Fibroblast of mammary gland (primary cell): ENCODE measurements around the gene GREM1.

Source experiments
- DNase-seq: peaks from one replicate; pipeline ENCODE4 v3.0.0-alpha.2; 2010; ENCODE audit warnings: low read depth
- H3K4me3 ChIP-seq: 2 replicates; pipeline ENCODE4 v1.5.1; 2011; ENCODE audit warnings: low read depth, mild to moderate bottlenecking, low read length, moderate library complexity; ENCODE audit not compliant: control insufficient read depth
- TF ChIP-seq, protein P1 (sequence below): conservative IDR thresholded peaks from 2 replicates; pipeline ENCODE4 v1.5.1; 2011; ENCODE audit warnings: low read depth, low read length, inconsistent platforms; ENCODE audit not compliant: control insufficient read depth, insufficient read depth

Gene GREM1

DNA sequence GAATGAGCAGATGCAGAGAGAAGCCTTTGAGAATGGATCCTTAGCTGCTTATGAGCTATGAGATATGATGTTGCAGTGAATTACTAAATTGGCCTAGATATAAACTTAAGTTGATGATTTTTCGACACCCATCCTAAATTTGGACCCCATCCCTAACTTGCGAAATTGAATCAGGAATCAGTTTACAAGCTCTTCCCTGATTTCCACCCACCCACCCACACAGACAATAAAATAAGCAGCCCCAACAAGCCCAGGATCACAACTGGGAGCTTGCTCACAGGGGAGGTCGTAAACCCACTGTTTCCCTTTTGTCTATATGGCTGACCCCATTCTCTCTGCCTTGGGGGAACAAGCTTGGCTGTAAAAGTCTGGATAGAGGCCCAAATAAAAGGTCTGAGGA is 57.3 kb downstream of the GREM1 start:
- H3K4me3 ChIP-seq = no peak overlapping the region
- DNase-seq = peak; percentile 12
- TF ChIP-seq, protein P1, sequence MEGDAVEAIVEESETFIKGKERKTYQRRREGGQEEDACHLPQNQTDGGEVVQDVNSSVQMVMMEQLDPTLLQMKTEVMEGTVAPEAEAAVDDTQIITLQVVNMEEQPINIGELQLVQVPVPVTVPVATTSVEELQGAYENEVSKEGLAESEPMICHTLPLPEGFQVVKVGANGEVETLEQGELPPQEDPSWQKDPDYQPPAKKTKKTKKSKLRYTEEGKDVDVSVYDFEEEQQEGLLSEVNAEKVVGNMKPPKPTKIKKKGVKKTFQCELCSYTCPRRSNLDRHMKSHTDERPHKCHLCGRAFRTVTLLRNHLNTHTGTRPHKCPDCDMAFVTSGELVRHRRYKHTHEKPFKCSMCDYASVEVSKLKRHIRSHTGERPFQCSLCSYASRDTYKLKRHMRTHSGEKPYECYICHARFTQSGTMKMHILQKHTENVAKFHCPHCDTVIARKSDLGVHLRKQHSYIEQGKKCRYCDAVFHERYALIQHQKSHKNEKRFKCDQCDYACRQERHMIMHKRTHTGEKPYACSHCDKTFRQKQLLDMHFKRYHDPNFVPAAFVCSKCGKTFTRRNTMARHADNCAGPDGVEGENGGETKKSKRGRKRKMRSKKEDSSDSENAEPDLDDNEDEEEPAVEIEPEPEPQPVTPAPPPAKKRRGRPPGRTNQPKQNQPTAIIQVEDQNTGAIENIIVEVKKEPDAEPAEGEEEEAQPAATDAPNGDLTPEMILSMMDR = no peak

DNA sequence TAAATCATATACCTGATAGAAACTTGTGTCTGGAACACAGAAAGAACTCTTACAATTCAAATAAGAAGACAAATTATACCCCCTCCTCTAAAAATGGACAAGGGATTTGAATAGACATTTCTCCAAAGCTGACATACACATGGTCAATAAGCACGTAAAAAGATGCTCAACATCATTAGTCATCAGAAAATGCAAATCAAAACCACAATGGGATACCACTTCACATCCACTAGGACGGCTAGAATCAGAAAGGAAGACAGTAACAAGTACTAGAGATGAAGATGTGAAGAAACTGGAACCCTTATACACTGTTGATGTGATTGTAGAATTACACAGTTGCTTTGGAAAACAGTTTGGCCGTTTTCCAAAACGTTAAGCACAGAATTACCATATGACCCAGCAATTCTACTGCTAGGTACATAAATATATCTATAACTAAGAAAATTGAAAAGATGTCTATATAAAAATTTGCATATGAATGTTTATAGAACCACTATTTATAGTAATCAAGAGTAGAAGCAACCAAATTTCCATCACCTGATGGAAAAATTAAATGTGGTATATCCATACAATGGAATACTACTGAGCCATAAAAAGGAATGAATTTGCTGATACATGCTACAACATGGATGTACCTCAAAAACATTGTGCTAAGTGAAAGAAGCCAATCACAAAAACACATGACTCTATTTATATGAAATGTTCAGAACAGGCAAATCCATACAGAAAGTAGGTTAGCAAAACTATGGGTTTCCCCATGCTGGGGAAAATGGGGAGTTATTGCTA is 60.8 kb downstream of the GREM1 start:
- TF ChIP-seq, protein P1 = no peak
- peak; percentile 30 for DNase-seq
- no peak overlapping the region for H3K4me3 ChIP-seq

DNA sequence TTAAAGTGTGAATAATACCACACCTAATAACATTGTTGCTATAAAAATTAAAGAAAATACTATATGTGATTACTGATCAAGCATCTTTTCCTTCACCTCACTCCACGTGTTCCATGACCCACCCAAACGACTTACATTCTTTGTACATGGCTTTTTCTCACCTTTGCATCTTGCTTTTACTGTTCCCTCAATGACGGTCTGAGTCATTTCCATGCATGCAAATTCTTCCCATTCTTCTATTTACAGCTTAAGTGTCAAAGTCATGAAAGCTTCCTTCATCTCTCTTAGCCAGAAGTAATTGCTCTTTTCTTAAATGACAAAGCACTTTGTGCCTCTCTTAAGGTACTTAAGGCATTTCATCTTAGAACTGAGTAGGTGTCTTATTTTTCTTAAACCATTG is 64.0 kb downstream of the GREM1 start:
- DNase-seq = no peak
- TF ChIP-seq, protein P1 = no peak
- no peak overlapping the region for H3K4me3 ChIP-seq

DNA sequence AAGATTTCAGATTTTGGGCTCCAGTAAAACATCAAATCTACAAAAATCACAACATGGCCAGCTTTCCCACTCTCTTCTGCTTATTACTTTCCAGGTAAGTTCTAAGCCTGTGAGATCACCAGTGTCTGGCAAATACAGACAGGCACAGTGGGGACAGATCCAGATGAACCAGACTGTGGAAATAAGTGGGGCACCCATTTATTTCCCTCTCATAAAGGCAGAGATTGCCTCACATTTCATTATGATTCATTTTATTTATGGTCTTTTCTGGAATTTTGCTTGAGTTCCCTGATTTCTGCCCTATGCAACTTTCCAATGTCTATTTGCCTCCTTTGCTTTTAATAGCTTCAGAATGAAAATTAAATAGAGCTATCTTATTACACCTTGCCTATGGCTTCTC is 66.8 kb downstream of the GREM1 start:
- DNase-seq = peak; percentile 34
- TF ChIP-seq, protein P1 = no peak

DNA sequence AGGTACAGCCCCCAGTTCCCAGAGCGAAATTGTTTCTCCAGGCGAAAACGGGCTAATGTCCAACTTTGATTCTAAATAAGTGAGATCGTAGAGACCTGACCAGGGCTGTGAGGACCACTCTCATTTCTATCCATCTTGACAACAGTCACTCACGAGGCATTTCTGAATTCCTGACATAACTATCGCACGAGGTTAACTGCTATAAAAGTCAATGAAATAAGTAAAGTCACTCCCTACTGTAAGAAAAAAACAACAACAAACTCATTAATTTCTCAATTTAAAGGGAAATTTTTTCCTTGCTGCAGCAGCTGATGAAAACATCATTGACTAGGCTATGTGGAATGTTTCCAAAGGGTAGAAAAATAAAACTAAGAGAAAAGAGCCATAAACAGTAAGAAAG is 69.1 kb downstream of the GREM1 start:
- H3K4me3 ChIP-seq = no peak overlapping the region
- no peak for DNase-seq
- TF ChIP-seq, protein P1 = no peak

More for the DNA sequence above, 66.8 kb downstream of the GREM1 start:
- H3K4me3 ChIP-seq = no peak overlapping the region

DNA sequence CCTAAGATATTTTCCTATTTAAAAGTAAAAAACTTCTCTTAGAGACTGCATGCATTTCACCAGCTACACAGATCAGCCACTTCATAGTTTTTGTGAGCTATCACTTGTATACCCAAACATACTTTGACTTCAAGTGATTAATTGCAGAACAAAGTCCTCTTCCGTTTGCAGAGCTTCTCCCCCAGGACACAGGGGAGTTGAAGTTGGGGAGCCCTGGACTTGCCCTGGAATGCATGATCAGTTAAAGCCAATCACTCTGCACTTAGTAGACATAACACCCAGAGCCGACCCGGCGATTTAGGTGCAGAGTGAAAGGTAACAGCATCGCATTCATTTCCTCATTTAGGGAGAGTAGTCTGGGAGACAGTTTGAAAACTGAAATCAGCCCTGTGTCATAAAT is 70.1 kb downstream of the GREM1 start:
- DNase-seq = no peak
- TF ChIP-seq, protein P1 = no peak
- H3K4me3 ChIP-seq = no peak overlapping the region
